ENCODE measurements around the gene STON2.

DNA sequence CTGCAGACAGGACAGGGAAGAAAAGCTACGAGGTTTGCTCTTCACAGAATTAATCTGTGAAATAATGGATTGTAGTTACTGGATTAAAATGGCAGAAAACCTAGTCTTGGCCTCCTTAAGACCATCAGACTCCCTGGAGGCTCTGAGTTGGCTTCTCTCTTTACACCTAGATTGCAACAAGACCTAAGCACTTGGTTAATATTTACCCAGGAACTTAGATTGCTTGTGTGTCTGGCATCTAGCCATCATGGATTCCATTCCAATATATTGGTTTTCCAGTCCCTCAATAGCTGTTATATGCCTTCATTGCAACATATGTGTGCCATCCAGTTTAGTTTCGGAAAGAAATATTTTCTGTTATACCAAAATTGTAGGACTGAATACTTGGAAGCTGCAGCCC is 177.4 kb downstream of the STON2 start:
- no peak for TF ChIP-seq POLR2A (IDR thresholded peaks at IDR 0.05; ENCODE audit: low read length)
- TF ChIP-seq GATA1 (IDR thresholded peaks at IDR 0.05; ENCODE audit: low read depth, low read length), result no peak
